ENCODE data around the gene SLAMF9. TPM values are rescaled to one million over a fixed set of nuclear protein-coding genes. Genes with fewer than 3 reads are reported as not detected.

Gene SLAMF9
- total and polyA plus RNA-seq, 2 of the 8 experiments (the other 6 are each of a cell fraction or from before 2014, with no cell fraction given), result not detected

GRCh38 chr1:159988006-159988405, 34.0 kb upstream of the SLAMF9 start (continued):
- TF ChIP-seq CHD7 (IDR thresholded peaks at IDR 0.05; ENCODE audit: insufficient replicate concordance, low read length), result no peak

Measured in H1 (cell line).